MM.1S (cell line): ENCODE measurements around the gene IQCN.

ENCODE experiments used
- CTCF ChIP-seq: fragments of 300-600 bp; sonication (generic); IDR thresholded peaks from 2 replicates; pipeline ENCODE4 v1.5.1; 2016; ENCODE audit warnings: antibody characterized with exemption, low read length, mixed read lengths
- EZH2 ChIP-seq: fragments of 300-600 bp; sonication (generic); optimal IDR thresholded peaks from 2 replicates; pipeline ENCODE3; 2017; ENCODE audit warnings: low read depth, mild to moderate bottlenecking, antibody characterized with exemption, low read length, mixed read lengths
- EZH2phosphoT487 ChIP-seq: fragments of 300-600 bp; sonication (generic); IDR thresholded peaks from 2 replicates; pipeline ENCODE4 v1.6.1; 2018; ENCODE audit warnings: antibody characterized with exemption, low read length

- TF ChIP-seq CTCF (no peak), EZH2phosphoT487 (no peak), EZH2 (no peak)
These were observed 12.9 kb upstream of the IQCN start for GRCh38 chr19:18286973-18287635.
